Measurements from ENCODE around the gene KIF1B. TPM values are rescaled to one million over a fixed set of nuclear protein-coding genes. Genes with fewer than 3 reads are reported as not detected.
A peak's percentile ranks its signal among the peaks of the same experiment; 100 is the strongest.

KIF1B gene
- total RNA-seq, 1 experiment from 2014 or later: 57.7 TPM

DNA sequence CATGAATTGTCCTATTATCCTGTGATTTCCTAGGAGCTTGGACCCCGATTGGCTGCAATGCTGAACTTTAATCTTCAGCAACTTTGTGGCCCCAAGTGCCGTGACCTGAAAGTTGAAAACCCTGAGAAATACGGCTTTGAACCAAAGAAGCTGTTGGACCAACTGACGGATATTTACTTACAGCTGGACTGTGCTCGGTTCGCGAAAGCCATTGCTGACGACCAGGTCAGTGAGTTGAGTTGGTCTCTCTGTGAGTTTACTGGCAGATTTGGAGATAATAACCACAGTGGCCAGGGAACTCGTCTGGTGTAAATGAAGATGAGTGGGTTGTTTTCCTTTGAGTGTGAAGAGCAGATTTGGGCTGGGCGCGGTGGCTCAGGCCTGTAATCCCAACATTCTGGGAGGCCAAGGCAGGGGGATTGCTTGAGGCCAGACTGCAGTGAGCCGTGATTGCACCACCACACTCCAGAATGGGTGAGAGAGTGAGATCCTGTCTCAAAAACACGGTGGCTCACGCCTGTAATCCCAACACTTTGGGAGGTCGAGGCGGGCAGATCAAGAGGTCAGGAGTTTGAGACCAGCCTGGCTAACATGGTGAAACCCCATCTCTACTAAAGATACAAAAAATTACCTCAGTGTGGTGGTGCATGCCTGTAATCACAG, 39.1 kb upstream of the KIF1B start:
- H3K14ac ChIP-seq (ENCODE audit: insufficient read depth, low read length): no peak overlapping the region
- Mint-ChIP-seq H3K27me3 (ENCODE audit: low read depth) (no peaks in the 10 kb centered on the region), H3K4me3 (no peak overlapping the region), H3K36me3 (ENCODE audit: insufficient read depth in 1 of 3, low read depth in 3 of 3) (peaks cover 33 to 58% (median 54%) of the 10 kb centered on the region in 3 experiments), H3K4me1 (no peaks in the 10 kb centered on the region), H3K27ac (peak overlapping the region in 2 of 3 experiments; percentile 13 to 82; a peak in 1 of 7 replicates), H3K9me3 (peaks cover 5 to 7% of the 10 kb centered on the region in 2 experiments; a peak in 4 of 5 replicates)
- H4K91ac ChIP-seq (ENCODE audit: insufficient read length, low read depth, low read length): no peak overlapping the region
- no peaks in the 10 kb centered on the region for H3K4me1 ChIP-seq (ENCODE audit: insufficient read depth, low read length)
- TF ChIP-seq, protein P1, sequence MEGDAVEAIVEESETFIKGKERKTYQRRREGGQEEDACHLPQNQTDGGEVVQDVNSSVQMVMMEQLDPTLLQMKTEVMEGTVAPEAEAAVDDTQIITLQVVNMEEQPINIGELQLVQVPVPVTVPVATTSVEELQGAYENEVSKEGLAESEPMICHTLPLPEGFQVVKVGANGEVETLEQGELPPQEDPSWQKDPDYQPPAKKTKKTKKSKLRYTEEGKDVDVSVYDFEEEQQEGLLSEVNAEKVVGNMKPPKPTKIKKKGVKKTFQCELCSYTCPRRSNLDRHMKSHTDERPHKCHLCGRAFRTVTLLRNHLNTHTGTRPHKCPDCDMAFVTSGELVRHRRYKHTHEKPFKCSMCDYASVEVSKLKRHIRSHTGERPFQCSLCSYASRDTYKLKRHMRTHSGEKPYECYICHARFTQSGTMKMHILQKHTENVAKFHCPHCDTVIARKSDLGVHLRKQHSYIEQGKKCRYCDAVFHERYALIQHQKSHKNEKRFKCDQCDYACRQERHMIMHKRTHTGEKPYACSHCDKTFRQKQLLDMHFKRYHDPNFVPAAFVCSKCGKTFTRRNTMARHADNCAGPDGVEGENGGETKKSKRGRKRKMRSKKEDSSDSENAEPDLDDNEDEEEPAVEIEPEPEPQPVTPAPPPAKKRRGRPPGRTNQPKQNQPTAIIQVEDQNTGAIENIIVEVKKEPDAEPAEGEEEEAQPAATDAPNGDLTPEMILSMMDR (conservative IDR thresholded peaks at IDR 0.05): no peak
- H3K56ac ChIP-seq (ENCODE audit: insufficient read length, low read depth, low read length): no peak overlapping the region
- H4K8ac ChIP-seq (replicated peaks; ENCODE audit: insufficient read length, low read depth, low read length): no peak overlapping the region
- H3T11ph ChIP-seq (ENCODE audit: low read length): no peak overlapping the region
- H3K4me2 ChIP-seq (ENCODE audit: insufficient read depth, insufficient read length, low read length): no peak overlapping the region
- H2BK15ac ChIP-seq (ENCODE audit: low read depth, low read length): no peak overlapping the region
- H2BK5ac ChIP-seq (ENCODE audit: insufficient read length, low read length): no peak overlapping the region
- no peak overlapping the region for H3K9ac ChIP-seq (ENCODE audit: extremely low read depth, insufficient read length, low read length)
- no peaks in the 10 kb centered on the region for H3K79me1 ChIP-seq (ENCODE audit: insufficient read depth, low read depth, low read length, poor library complexity, severe bottlenecking)
- H3K27me3 ChIP-seq (ENCODE audit: insufficient read depth, low read length): no peaks in the 10 kb centered on the region
- H3K27ac ChIP-seq (ENCODE audit: insufficient read length, low read depth, low read length): no peak overlapping the region
- H3K23me2 ChIP-seq (ENCODE audit: insufficient read length, low read depth, low read length, poor library complexity, severe bottlenecking): no peaks in the 10 kb centered on the region
- H2AFZ ChIP-seq (ENCODE audit: low read length): no peak overlapping the region
- no peak overlapping the region for H2BK12ac ChIP-seq (ENCODE audit: insufficient read length, low read depth, low read length)
- no peak overlapping the region for H2BK120ac ChIP-seq (ENCODE audit: low read depth, low read length, poor library complexity, severe bottlenecking)
- peaks cover 2% of the 10 kb centered on the region for H4K20me1 ChIP-seq (ENCODE audit: control insufficient read depth, insufficient read depth, insufficient read length)
- H2AK5ac ChIP-seq (ENCODE audit: insufficient read length, low read length): no peak overlapping the region
- H4K5ac ChIP-seq (ENCODE audit: insufficient read length, low read depth, low read length): no peak overlapping the region
- H3K4ac ChIP-seq (ENCODE audit: low read depth, low read length): no peak overlapping the region
- H2BK20ac ChIP-seq (ENCODE audit: low read depth, low read length, poor library complexity, severe bottlenecking): no peak overlapping the region
- H3K18ac ChIP-seq (ENCODE audit: insufficient read length, low read depth, low read length): no peak overlapping the region
- H3K79me2 ChIP-seq (ENCODE audit: insufficient read depth, low read length): no peaks in the 10 kb centered on the region
- no peak for DNase-seq
- H3K23ac ChIP-seq (ENCODE audit: insufficient read length, low read depth, low read length): no peak overlapping the region
- no peaks in the 10 kb centered on the region for H3K9me3 ChIP-seq (ENCODE audit: control insufficient read depth, low read depth, low read length)
- no CpG with 5 or more reads among the region's 16 CpGs for WGBS (ENCODE audit: extremely low coverage, insufficient read length, low lambda C conversion rate)
